ENCODE results near the gene KLHL15.
"Not testable (repeated sequence)": the region's sequence is repeated elsewhere in the genome, so short reads cannot be mapped to it uniquely, and the experiment has no call there.

KLHL15 gene

GRCh38 chrX:24027086-24027485, at the start of gene KLHL15:
TSS of gene KLHL15 (minus strand) at chrX:24027186. CDS start at chrX:24006693, 20,493 bp downstream.
- DNase-seq (ENCODE audit: low spot score), result no peak

- no peak for DNase-seq (ENCODE audit: low spot score)
Measured at GRCh38 chrX:24069877-24070276, 42.9 kb upstream of the KLHL15 start.

- DNase-seq (ENCODE audit: low spot score), result no peak
Measured at GRCh38 chrX:24063488-24063887, 36.5 kb upstream of the KLHL15 start.

- no peak for DNase-seq (ENCODE audit: low spot score)
Measured at GRCh38 chrX:24055043-24055356, 28.0 kb upstream of the KLHL15 start.

GRCh38 chrX:24054182-24055042, 27.4 kb upstream of the KLHL15 start, which contains the start of gene EIF2S3:
TSS of gene EIF2S3 (plus strand) at chrX:24054956. CDS start at chrX:24054969, 13 bp downstream.
- DNase-seq (ENCODE audit: low spot score), result peak; percentile 94

GRCh38 chrX:24050522-24051318, 23.7 kb upstream of the KLHL15 start:
- not testable (repeated sequence) for DNase-seq (ENCODE audit: low spot score)

GRCh38 chrX:24049643-24050042, 22.7 kb upstream of the KLHL15 start:
- DNase-seq (ENCODE audit: low spot score), result not testable (repeated sequence)

GRCh38 chrX:24046060-24046459, 19.1 kb upstream of the KLHL15 start:
- not testable (repeated sequence) for DNase-seq (ENCODE audit: low spot score)

GRCh38 chrX:24037729-24038128, 10.7 kb upstream of the KLHL15 start:
- no peak for DNase-seq (ENCODE audit: low spot score)

- no peak for DNase-seq (ENCODE audit: low spot score)
Measured at GRCh38 chrX:24034485-24034884, 7.5 kb upstream of the KLHL15 start.

- DNase-seq (ENCODE audit: low spot score), result no peak
Measured at GRCh38 chrX:24030597-24030996, 3.6 kb upstream of the KLHL15 start.

GRCh38 chrX:24027985-24028384, 999 bp upstream of the KLHL15 start:
- DNase-seq (ENCODE audit: low spot score), result no peak

- DNase-seq (ENCODE audit: low spot score), result peak; percentile 27
Measured at GRCh38 chrX:24026432-24026831, 554 bp downstream of the KLHL15 start.

GRCh38 chrX:24025741-24026403, 1.1 kb downstream of the KLHL15 start:
- DNase-seq (ENCODE audit: low spot score), result no peak

GRCh38 chrX:24024819-24025740, 1.9 kb downstream of the KLHL15 start:
- peak; percentile 91 for DNase-seq (ENCODE audit: low spot score)

- DNase-seq (ENCODE audit: low spot score), result no peak
Measured at GRCh38 chrX:24023972-24024669, 2.9 kb downstream of the KLHL15 start.

- DNase-seq (ENCODE audit: low spot score), result no peak
Measured at GRCh38 chrX:24023544-24023943, 3.4 kb downstream of the KLHL15 start.

- no peak for DNase-seq (ENCODE audit: low spot score)
Measured at GRCh38 chrX:24020306-24020876, 6.6 kb downstream of the KLHL15 start.

- DNase-seq (ENCODE audit: low spot score), result no peak
Measured at GRCh38 chrX:24019448-24019847, 7.5 kb downstream of the KLHL15 start.

- no peak for DNase-seq (ENCODE audit: low spot score)
Measured at GRCh38 chrX:24018809-24019208, 8.2 kb downstream of the KLHL15 start.
